Kidney capillary endothelial cell (primary cell): Measurements from ENCODE around the gene HSF2BP.
"Not testable (repeated sequence)": the region's sequence is repeated elsewhere in the genome, so short reads cannot be mapped to it uniquely, and the experiment has no call there.

Experiments
- DNase-seq: peaks from one replicate; pipeline ENCODE4 v3.0.0-alpha.2; 2018; ENCODE audit warnings: low spot score

HSF2BP gene

GRCh38 chr21:43516860-43517627 is 142.2 kb downstream of the HSF2BP start:
- not testable (repeated sequence) for DNase-seq

DNA sequence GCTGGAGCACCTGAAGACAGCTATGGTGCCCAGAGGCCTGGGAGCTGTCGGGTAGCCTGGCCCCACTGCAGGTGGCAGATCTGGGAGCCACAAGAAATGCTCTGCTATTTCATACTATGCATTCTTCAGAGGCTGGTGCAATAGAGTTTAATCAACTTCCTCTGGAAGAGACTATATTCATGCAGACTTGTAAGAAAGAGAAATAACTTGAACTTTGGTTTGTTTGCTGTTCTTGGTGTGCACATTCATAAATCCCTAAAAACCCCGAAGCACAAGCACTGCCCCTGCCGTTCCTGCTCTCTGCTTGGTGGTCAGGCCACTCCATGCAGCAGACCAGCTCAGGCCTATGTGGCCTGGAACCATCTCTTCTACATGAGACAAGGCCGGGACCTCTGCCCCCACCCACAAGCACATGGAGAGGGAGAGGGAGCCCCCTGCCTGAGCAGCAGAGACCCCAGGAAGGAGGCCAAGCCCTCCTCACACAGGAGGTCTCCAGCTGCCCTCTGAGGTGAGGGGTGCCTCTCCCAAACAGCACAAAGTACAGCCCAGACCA is 142.9 kb downstream of the HSF2BP start:
- not testable (repeated sequence) for DNase-seq

DNA sequence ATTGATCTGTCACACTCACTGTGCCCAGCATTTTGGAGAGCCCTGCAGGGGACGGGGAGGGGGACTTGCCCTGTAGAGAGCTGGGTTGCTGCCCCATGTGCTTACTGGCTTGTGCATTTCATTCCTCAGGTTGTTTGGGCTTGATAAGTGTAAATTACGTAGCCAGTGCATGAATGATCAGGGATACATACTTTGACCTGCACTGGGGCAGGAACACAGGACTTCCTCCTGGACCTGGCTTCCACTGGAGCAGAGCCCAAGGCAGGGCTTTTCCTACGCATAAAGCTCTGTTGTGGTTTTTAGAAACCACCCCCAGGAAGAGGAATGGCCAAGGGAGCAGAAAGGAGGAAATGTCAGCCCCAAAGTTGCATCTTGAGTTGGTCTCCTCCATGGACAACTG is 144.5 kb downstream of the HSF2BP start:
- not testable (repeated sequence) for DNase-seq

DNA sequence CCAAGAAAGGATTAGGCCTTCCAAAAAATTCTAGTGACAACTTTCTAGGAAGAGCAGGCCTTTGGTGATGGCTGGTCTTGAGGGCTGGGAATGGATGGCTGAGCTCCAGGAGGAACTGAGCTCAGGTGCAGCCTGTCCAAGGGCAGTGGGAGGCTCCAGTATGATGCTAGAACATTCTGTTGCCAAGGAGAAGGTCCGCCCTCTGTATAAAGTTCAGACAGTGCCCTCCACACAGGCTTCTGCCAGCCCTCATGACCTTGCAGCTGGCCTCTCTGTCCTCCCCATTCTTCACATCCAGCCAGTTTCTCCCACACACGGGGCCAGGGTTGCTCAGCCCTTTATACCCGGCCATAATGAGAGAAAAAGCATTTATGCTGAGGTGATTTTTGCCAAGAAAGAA is 146.3 kb downstream of the HSF2BP start:
- DNase-seq: not testable (repeated sequence)

DNA sequence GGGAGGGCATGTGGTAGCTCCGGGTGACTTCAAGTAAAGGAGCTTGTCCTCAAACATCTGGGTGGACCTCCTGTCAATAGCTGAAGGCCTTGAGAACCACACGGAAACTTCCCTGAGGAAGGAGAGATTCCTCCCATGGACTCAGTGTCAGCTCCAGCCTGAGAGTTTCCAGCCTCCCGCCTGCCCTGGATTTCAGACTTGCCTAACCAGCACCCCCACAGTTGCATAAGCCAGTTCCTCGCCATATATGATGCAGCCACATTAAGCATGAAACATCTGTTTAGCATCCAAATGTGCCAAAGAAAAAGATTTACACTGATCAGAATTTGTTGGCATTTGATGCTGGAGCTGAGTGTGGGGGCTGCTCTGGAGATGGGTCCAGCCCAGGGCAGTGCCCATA is 148.1 kb downstream of the HSF2BP start:
- not testable (repeated sequence) for DNase-seq

DNA sequence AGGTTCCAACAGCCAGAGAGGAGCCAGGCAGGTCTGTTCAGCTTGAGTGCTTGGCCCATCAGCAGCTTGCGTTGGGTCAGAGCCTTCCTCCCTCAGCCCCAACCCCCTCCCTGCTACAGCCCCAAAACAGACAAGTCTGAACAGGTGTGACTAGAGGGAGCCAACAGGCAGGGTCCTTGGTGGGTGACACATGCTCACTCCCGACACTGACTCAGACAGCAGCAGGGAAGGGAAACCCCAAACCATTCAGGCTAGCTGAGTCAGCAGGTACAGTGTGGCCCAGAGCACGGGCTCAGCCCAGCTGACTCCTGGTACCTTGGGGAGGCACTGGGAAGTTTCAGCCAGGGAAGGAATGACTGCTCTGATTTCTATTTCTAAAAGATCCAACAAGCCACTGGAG is 148.6 kb downstream of the HSF2BP start:
- not testable (repeated sequence) for DNase-seq

DNA sequence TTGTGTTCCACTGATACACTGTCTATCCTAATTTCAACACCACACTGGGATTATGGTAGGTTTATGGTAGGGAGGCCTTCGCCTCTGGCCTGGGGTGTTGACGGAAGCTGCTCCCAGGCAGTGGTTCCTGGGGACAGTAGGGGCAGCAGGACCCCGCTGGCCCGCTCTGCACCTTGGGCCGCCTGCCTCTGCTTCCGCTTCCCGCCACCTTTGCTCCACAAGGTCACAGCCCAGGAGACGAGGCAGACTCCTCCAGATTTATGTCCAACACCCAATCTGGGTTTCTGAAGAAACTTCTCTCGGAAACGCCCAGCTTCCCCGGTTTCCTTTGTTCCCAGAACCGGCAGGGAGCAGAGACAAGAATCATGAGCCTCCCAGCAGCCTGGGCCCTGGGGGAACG is 155.4 kb downstream of the HSF2BP start:
- DNase-seq: not testable (repeated sequence)

DNA sequence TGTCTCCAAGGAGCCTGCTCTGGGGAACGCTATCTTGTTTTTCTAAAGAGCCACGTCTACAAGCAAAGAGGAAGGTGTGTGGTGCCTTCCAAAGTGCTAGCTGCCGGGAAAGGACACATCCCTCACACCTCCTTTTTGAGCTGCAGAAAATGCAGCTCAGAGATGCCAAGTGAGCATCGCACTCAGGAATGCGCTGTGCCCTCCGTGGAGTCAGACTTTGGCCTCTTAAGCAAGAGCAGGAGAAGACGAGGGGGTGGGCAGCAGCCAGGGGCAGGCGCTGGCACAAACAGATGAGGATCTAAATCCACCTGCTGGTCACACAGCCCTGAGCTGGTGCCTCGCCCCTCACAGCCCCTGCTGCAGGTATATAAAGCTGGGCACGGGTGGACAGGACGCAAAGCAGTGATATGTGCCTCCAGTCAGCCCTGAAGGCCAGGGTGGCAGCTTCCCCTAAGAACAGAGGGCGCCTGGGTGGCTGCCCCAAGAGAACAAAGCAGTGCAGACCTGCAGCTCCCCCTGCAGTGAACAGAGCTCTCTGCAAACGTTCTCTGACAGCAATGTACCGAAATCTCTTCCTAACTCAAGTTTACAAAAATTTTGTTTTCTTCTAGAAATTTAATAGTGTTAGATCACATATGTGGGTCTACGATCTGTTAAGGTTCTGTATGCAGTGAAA is 156.1 kb downstream of the HSF2BP start:
- not testable (repeated sequence) for DNase-seq

DNA sequence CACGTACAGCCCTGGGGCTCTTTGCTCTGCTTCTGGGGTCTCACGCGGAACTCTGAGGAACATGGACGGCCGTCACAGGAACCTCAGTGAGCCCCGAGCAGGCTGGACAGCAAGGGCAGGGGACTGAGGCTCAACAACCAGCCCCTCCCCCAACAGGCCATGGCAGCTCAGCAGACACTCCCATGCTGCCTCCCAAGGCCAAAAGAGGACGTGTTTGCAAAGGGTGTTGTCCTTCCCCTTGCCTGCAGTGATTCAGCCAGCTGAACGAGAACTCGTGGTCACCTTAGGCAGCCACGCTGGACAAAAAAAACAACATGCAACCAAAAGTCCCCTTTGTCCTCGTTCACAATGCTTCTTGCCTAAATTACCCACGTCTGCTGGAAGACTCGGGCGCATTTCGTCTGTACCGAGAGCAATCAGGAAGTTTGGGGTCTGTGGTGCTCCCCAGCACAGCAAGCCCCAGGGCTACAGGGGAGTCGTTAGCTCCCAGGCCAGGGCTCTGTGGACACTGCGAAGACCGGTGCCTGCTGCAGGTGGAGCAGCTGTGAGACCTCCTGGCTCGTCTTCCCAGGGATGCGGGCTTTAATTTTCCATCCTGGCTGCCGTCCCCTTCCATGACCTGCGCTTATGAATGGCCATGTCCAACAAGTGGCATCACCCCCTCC is 156.7 kb downstream of the HSF2BP start:
- not testable (repeated sequence) for DNase-seq

DNA sequence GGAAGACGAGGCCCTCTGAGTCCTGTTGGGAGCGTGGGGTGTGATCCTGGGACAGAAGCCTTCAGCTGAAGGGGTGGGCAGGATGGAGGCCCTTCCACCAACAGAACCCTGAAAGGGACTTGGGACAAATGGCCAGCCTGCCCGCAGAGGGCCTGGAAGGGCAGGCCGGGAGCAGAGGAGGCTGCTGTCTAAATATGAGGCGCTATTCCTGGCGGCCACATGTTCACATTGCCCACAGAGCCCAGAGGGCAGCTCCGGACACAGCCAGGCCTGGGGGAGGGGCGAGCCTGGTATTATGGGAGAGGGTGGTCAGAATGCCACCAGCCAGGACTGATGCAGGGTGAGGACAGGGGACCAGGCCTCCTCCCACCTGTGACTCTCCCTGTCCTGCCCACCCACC is 160.4 kb downstream of the HSF2BP start:
- not testable (repeated sequence) for DNase-seq

DNA sequence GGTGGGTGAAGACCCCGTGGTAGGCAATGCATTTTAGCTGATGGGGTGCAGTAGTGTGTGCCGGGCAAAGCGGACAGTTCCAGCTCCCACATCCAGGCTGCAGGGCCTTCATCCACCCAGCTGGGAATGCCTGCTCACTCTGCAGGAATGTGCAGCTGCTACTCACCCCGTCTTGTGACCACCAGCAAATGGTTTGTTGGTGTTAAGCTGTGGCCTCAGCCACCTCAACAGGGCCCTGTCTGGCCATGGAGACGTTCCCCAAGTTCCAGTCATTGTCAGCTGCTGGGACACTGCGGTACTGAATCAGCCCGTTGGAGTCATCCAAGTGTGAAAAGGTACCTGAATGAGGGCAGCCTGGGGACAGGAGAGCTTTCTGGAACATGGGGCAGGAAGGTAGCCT is 161.2 kb downstream of the HSF2BP start:
- not testable (repeated sequence) for DNase-seq

DNA sequence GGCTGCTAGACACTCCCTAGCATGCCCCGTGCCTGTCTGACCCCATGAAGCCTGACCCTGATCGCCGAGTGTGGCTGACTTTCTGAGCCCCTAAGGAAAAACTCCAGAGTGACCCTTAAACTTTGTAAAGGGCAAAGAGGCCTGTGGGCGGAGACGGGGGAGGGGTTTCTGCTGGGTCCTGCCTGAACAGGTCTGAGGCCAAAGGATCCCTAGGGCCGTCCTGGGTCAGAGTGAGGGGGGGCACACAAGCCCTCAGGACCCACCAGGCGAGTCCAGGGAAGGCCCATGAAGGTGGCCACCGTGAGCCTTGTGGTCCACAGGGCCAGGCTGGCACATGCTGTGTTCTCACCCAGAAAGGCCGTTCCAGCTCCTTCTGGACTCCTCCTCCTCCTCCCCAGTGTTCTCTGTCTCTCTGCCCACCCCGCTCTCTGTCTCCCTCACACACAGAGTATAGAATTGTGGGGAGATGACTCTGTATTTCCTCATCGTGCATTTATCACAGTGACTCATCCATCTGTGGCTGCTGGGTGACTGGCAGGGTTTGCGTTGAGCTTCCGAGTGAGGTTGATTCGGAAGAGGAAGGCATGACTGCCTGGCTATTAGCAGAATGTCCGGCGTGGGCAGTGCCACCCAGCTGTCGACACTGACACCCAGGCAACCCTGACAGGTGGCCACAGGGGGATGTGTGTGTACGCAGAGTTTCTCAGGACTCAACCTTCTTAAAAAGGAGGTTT is 164.8 kb downstream of the HSF2BP start:
- not testable (repeated sequence) for DNase-seq

GRCh38 chr21:43493471-43493870 is 165.8 kb downstream of the HSF2BP start:
- DNase-seq: not testable (repeated sequence)

- DNase-seq: not testable (repeated sequence)
These were observed 171.1 kb downstream of the HSF2BP start for GRCh38 chr21:43488235-43488634.

DNA sequence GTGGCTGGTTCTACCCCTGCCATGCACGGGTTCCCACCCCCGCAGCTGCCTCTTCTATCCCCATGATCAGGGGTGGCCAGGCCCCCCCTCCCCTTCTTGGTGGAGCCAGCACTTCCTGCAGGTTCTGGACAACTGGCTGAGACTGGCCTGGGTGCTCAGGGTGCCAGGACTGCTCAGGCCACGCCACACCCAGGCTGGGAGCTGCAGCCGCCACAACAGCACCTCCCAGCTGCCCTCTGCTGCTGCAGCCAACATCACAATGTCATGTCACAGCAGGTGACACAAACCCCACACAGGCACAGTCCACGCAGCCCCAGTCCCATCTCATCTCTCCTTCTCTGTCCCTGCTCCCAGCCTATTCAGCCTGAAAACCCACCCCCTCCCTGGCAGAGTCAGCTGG is 173.2 kb downstream of the HSF2BP start:
- DNase-seq: not testable (repeated sequence)

- DNase-seq: not testable (repeated sequence)
These were observed 174.3 kb downstream of the HSF2BP start for GRCh38 chr21:43485016-43485415.

DNA sequence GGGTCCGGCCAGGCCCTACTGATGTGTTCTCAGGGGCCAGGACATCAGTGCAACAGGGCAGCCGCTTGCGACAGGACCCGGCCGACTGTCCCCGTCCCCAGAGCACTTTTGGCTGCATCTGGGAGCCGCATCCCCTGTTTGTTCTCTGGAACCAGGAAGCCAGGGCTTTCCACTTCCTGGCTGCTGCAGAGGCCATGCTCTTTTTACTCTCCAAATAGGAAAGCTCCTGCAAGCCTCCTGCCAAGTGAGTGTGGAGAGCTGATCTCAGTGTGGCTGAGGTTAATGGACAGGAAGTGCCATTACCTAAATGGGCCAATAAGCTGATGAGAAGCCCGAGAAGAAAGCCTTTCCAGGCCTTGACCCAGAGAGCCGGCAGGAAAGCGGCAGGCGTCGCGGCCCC is 180.1 kb downstream of the HSF2BP start:
- DNase-seq: not testable (repeated sequence)
